ENCODE results near the gene RIN3. TPM values are rescaled to one million over a fixed set of nuclear protein-coding genes. Genes with fewer than 3 reads are reported as not detected.

RIN3 gene
- total and polyA plus RNA-seq, 4 donors, result 3.4 to 7.4 (median 5.2) TPM

- H3K27ac ChIP-seq (ENCODE audit: low read depth, low read length), result no peak overlapping the region
- H3K4me1 ChIP-seq (ENCODE audit: control insufficient read depth, insufficient read depth, low read length), result peaks cover 17% of the 10 kb centered on the region
- H3K4me3 ChIP-seq (ENCODE audit: low read depth, low read length), result no peak overlapping the region
- peaks cover 31% of the 10 kb centered on the region for H3K27me3 ChIP-seq (ENCODE audit: control insufficient read depth, insufficient read depth, low read length)
- DNase-seq (ENCODE audit: low read depth in 4 of 6, low spot score in 6 of 6), result no peak
- no peaks in the 10 kb centered on the region for H3K36me3 ChIP-seq (ENCODE audit: control insufficient read depth, insufficient read depth, low read length)
- 83% methylated on average over 3 of the region's 4 CpGs for WGBS (ENCODE audit: insufficient coverage)
- no peaks in the 10 kb centered on the region for H3K9me3 ChIP-seq (ENCODE audit: control insufficient read depth, insufficient read depth, low read length)
Measured at GRCh38 chr14:92516344-92516965, 2.9 kb downstream of the RIN3 start.

GRCh38 chr14:92516966-92517506, 3.5 kb downstream of the RIN3 start:
- no peak for DNase-seq (ENCODE audit: low read depth in 4 of 6, low spot score in 6 of 6)
- H3K36me3 ChIP-seq (ENCODE audit: control insufficient read depth, insufficient read depth, low read length), result no peaks in the 10 kb centered on the region
- WGBS (ENCODE audit: insufficient coverage), result 88% methylated on average over 3 of the region's 5 CpGs
- no peak overlapping the region for H3K4me3 ChIP-seq (ENCODE audit: low read depth, low read length)
- H3K27me3 ChIP-seq (ENCODE audit: control insufficient read depth, insufficient read depth, low read length), result peaks cover 31% of the 10 kb centered on the region
- no peak overlapping the region for H3K27ac ChIP-seq (ENCODE audit: low read depth, low read length)
- H3K9me3 ChIP-seq (ENCODE audit: control insufficient read depth, insufficient read depth, low read length), result no peaks in the 10 kb centered on the region
- H3K4me1 ChIP-seq (ENCODE audit: control insufficient read depth, insufficient read depth, low read length), result peaks cover 17% of the 10 kb centered on the region

- 74% methylated on average over 2 of the region's 2 CpGs for WGBS (ENCODE audit: insufficient coverage)
- H3K4me1 ChIP-seq (ENCODE audit: control insufficient read depth, insufficient read depth, low read length), result peaks cover 17% of the 10 kb centered on the region
- peaks cover 25% of the 10 kb centered on the region for H3K27me3 ChIP-seq (ENCODE audit: control insufficient read depth, insufficient read depth, low read length)
- no peaks in the 10 kb centered on the region for H3K9me3 ChIP-seq (ENCODE audit: control insufficient read depth, insufficient read depth, low read length)
- no peak overlapping the region for H3K4me3 ChIP-seq (ENCODE audit: low read depth, low read length)
- DNase-seq (ENCODE audit: low read depth in 4 of 6, low spot score in 6 of 6), result no peak
- H3K36me3 ChIP-seq (ENCODE audit: control insufficient read depth, insufficient read depth, low read length), result no peaks in the 10 kb centered on the region
- H3K27ac ChIP-seq (ENCODE audit: low read depth, low read length), result no peak overlapping the region
Measured at GRCh38 chr14:92517761-92518160, 4.2 kb downstream of the RIN3 start.

GRCh38 chr14:92519246-92520101, 5.9 kb downstream of the RIN3 start:
- Histone ChIP-seq H3K27me3 (ENCODE audit: control insufficient read depth, insufficient read depth, low read length) (peaks cover 13% of the 10 kb centered on the region), H3K9me3 (ENCODE audit: control insufficient read depth, insufficient read depth, low read length) (no peaks in the 10 kb centered on the region), H3K27ac (ENCODE audit: low read depth, low read length) (no peak overlapping the region), H3K4me3 (ENCODE audit: low read depth, low read length) (no peak overlapping the region), H3K4me1 (ENCODE audit: control insufficient read depth, insufficient read depth, low read length) (peaks cover 9% of the 10 kb centered on the region), H3K36me3 (ENCODE audit: control insufficient read depth, insufficient read depth, low read length) (no peaks in the 10 kb centered on the region)
- 93% methylated on average over 17 of the region's 20 CpGs for WGBS (ENCODE audit: insufficient coverage)
- DNase-seq (ENCODE audit: low read depth in 4 of 6, low spot score in 6 of 6), result no peak

GRCh38 chr14:92520102-92521057, 6.8 kb downstream of the RIN3 start:
- no peaks in the 10 kb centered on the region for H3K9me3 ChIP-seq (ENCODE audit: control insufficient read depth, insufficient read depth, low read length)
- H3K4me3 ChIP-seq (ENCODE audit: low read depth, low read length), result no peak overlapping the region
- no peak overlapping the region for H3K27ac ChIP-seq (ENCODE audit: low read depth, low read length)
- 85% methylated on average over 11 of the region's 17 CpGs for WGBS (ENCODE audit: insufficient coverage)
- H3K27me3 ChIP-seq (ENCODE audit: control insufficient read depth, insufficient read depth, low read length), result peaks cover 9% of the 10 kb centered on the region
- H3K36me3 ChIP-seq (ENCODE audit: control insufficient read depth, insufficient read depth, low read length), result no peaks in the 10 kb centered on the region
- H3K4me1 ChIP-seq (ENCODE audit: control insufficient read depth, insufficient read depth, low read length), result peaks cover 14% of the 10 kb centered on the region
- DNase-seq (ENCODE audit: low read depth in 4 of 6, low spot score in 6 of 6), result no peak

- Histone ChIP-seq H3K27me3 (ENCODE audit: control insufficient read depth, insufficient read depth, low read length) (peaks cover 4% of the 10 kb centered on the region), H3K9me3 (ENCODE audit: control insufficient read depth, insufficient read depth, low read length) (no peaks in the 10 kb centered on the region), H3K4me1 (ENCODE audit: control insufficient read depth, insufficient read depth, low read length) (peaks cover 19% of the 10 kb centered on the region), H3K36me3 (ENCODE audit: control insufficient read depth, insufficient read depth, low read length) (no peaks in the 10 kb centered on the region), H3K27ac (ENCODE audit: low read depth, low read length) (no peak overlapping the region), H3K4me3 (ENCODE audit: low read depth, low read length) (no peak overlapping the region)
- WGBS (ENCODE audit: insufficient coverage), result 94% methylated on average over 2 of the region's 2 CpGs
- DNase-seq (ENCODE audit: low read depth in 4 of 6, low spot score in 6 of 6), result no peak
Measured at GRCh38 chr14:92521058-92521415, 7.5 kb downstream of the RIN3 start.

GRCh38 chr14:92523752-92524151, 10.2 kb downstream of the RIN3 start:
- Histone ChIP-seq H3K4me3 (ENCODE audit: low read depth, low read length) (no peak overlapping the region), H3K36me3 (ENCODE audit: control insufficient read depth, insufficient read depth, low read length) (no peaks in the 10 kb centered on the region), H3K4me1 (ENCODE audit: control insufficient read depth, insufficient read depth, low read length) (peaks cover 19% of the 10 kb centered on the region), H3K27ac (ENCODE audit: low read depth, low read length) (no peak overlapping the region), H3K9me3 (ENCODE audit: control insufficient read depth, insufficient read depth, low read length) (no peaks in the 10 kb centered on the region), H3K27me3 (ENCODE audit: control insufficient read depth, insufficient read depth, low read length) (no peaks in the 10 kb centered on the region)
- WGBS (ENCODE audit: insufficient coverage), result 99% methylated on average over 5 of the region's 6 CpGs
- no peak for DNase-seq (ENCODE audit: low read depth in 4 of 6, low spot score in 6 of 6)

- no peak for DNase-seq (ENCODE audit: low read depth in 4 of 6, low spot score in 6 of 6)
- no peaks in the 10 kb centered on the region for H3K36me3 ChIP-seq (ENCODE audit: control insufficient read depth, insufficient read depth, low read length)
- H3K4me1 ChIP-seq (ENCODE audit: control insufficient read depth, insufficient read depth, low read length), result peaks cover 19% of the 10 kb centered on the region
- WGBS (ENCODE audit: insufficient coverage), result 92% methylated on average over 10 of the region's 10 CpGs
- H3K27ac ChIP-seq (ENCODE audit: low read depth, low read length), result no peak overlapping the region
- H3K27me3 ChIP-seq (ENCODE audit: control insufficient read depth, insufficient read depth, low read length), result no peaks in the 10 kb centered on the region
- no peaks in the 10 kb centered on the region for H3K9me3 ChIP-seq (ENCODE audit: control insufficient read depth, insufficient read depth, low read length)
- H3K4me3 ChIP-seq (ENCODE audit: low read depth, low read length), result no peak overlapping the region
Measured at GRCh38 chr14:92524602-92525185, 11.1 kb downstream of the RIN3 start.

Measured in spinal cord (tissue), 10 donors.